Stimulated activated CD8-positive, alpha-beta memory T cell treated with anti-CD3 and anti-CD28 coated beads, Interleukin-7, amount 100 ng/mL, for 24 hours (primary cell): ENCODE measurements around the gene C6orf58.
"Not testable (repeated sequence)": the region's sequence is repeated elsewhere in the genome, so short reads cannot be mapped to it uniquely, and the experiment has no call there.

ENCODE experiments used
- DNase-seq: peaks from one replicate; pipeline ENCODE4 v3.0.0-alpha.2; 2020; ENCODE audit warnings: low read depth

Gene C6orf58

GRCh38 chr6:127592964-127593363, 16.0 kb downstream of the C6orf58 start:
- DNase-seq, result no peak

GRCh38 chr6:127593456-127593855, 16.5 kb downstream of the C6orf58 start:
- not testable (repeated sequence) for DNase-seq

DNA sequence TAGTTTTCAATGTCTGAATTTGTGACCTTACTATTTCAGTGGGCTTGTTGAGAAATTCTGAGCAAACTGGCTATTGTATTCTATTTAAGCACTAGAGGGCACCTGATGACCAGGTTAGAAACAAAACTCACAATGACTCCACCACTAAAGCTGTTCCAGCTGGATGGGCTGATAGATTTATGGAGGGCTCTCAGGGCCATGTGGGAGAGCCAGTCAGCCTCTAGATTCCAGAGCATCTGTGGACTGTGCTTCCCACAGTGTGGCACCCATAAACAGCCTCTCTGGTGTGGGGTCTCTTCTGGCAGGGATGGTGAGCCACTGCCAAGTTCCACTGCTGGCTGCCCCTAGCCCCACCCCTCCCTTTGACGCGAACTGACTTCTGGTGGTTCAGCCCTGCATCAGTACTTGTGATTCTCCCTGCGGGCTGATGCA, 29.2 kb downstream of the C6orf58 start:
- no peak for DNase-seq

DNA sequence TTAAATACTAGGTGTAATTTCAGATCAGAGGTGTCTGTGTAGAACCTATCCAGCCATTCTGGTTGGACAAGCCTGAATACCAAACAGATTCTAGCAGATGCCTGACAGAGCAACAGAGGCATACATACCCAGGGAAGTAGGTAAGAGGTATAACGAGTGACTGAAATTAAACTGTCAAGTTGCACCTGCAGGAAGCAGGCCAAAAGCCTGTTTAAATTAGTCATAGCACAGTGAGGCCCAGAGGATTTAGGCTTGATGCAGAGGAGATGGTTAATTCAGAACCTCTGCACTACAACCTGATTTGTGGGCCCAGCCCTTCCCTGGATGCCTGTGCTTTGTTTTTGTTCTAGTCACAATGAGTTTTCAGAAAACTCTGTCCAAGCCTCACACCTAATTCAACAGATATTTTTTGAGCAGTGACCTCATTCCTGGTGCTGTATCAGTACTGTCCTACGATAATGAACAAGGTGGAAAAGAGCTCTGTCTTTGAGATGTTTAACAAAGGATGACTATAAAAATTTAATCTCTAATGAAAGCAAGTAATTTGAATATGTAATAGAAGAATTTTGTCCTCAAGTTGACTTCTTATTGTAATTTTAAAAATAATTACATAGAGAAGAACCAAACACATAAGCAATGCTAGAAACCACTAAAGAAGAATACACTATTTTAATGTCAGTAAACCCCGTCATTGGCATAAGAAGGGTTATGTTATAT, 31.7 kb downstream of the C6orf58 start:
- no peak for DNase-seq

- DNase-seq, result no peak
Observed at GRCh38 chr6:127618729-127619128, 41.8 kb downstream of the C6orf58 start.

DNA sequence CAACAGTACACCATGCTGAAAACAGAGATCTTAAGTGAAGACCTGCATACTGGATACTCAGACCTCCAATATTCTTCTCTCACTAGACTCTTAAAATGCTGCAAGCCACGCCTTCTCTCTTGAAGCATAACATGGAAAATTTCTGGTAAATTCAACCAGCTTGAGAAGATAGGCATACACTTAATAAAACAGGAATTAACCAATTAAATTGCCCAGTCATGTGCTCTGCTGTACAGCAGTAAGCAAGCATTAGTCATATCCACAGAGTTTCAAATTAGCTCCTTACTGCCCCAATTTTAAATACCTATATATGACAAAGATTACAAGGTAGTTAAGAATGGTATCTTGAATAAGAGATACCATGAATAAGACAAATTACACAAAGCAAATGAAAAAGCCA, 53.8 kb downstream of the C6orf58 start:
- DNase-seq, result no peak

DNA sequence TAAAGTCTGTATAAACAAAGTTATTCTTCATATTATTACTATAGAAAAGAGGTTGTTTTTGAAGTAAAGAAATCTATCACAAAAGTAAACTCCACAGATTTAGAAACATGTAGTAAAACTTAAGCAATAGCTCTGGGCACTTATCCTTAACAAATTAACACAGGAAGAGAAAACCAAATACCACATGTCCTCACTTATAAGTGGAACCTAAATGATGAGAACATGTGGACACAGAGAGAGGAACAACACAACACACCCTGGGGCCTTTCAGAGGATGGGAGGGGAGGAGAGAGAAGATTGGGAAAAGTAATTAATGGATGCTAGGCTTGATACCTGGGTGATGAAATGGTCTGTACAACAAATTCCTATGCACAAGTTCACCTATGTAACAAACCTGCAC, 57.2 kb downstream of the C6orf58 start:
- DNase-seq, result no peak

GRCh38 chr6:127635091-127635490, 58.1 kb downstream of the C6orf58 start:
- DNase-seq, result no peak

GRCh38 chr6:127637830-127638409, 60.9 kb downstream of the C6orf58 start:
- no peak for DNase-seq
